Fibroblast of villous mesenchyme (primary cell): ENCODE measurements around the gene DNAAF2. TPM values are rescaled to one million over a fixed set of nuclear protein-coding genes. Genes with fewer than 3 reads are reported as not detected.

Experiments
- DNase-seq: peaks from one replicate; pipeline ENCODE4 v3.0.0-alpha.2; 2010; ENCODE audit warnings: low read depth
- H3K4me3 ChIP-seq: 2 replicates; pipeline ENCODE4 v1.5.1; 2011; ENCODE audit warnings: low read depth, mild to moderate bottlenecking, low read length
- CTCF ChIP-seq: IDR thresholded peaks from 2 replicates; pipeline ENCODE4 v1.5.1; 2012; ENCODE audit warnings: low read depth, mild to moderate bottlenecking, low read length; ENCODE audit not compliant: insufficient read depth
- small RNA-seq: library from RNA; depleted of rRNA; stranded (forward); fragments of <200 nt; gene quantifications from one replicate; pipeline ENCODE3, GENCODE V24; 2012
- total RNA-seq: library from RNA; depleted of rRNA; stranded (reverse); fragments of >200 nt; gene quantifications from 2 replicates; pipeline ENCODE4 v1.2.3, GENCODE V29; 2012

Gene DNAAF2
- total RNA-seq, 1 donor = 11.7 TPM

- no peak for DNase-seq
- no peak for TF ChIP-seq CTCF
- no peak overlapping the region for H3K4me3 ChIP-seq
Measured at GRCh38 chr14:49582113-49582977, 52.7 kb downstream of the DNAAF2 start.

GRCh38 chr14:49581209-49582112 is 53.6 kb downstream of the DNAAF2 start:
- DNase-seq = no peak
- TF ChIP-seq CTCF = no peak

GRCh38 chr14:49579841-49580240 is 55.2 kb downstream of the DNAAF2 start:
- H3K4me3 ChIP-seq = no peak overlapping the region
- DNase-seq = no peak
- TF ChIP-seq CTCF = no peak

More at GRCh38 chr14:49581209-49582112, 53.6 kb downstream of the DNAAF2 start:
- no peak overlapping the region for H3K4me3 ChIP-seq

- TF ChIP-seq CTCF = no peak
- H3K4me3 ChIP-seq = no peak overlapping the region
- DNase-seq = no peak
Measured at GRCh38 chr14:49578141-49578540, 56.9 kb downstream of the DNAAF2 start.

Small RNAs within 50 kb of the gene (small RNA-seq; reads per million reads assigned to genes)
- gene AL139099.3 (not detected), gene AL139099.4 (not detected), gene RF00019 (not detected), gene RNU6ATAC30P (not detected)

Other genes starting within 250 kb of the DNAAF2 start
- 2,020 and 2,708 TPM in 2 replicates for gene RPS29, start 48.9 kb downstream of the DNAAF2 start, total RNA-seq
- 20.9 and 26.8 TPM in 2 replicates for gene LRR1, start 36.3 kb downstream of the DNAAF2 start, total RNA-seq
- 175 and 217 TPM in 2 replicates for gene RPL36AL, start 14.6 kb downstream of the DNAAF2 start, total RNA-seq
- 79.9 and 104 TPM in 2 replicates for gene MGAT2, start 14.4 kb downstream of the DNAAF2 start, total RNA-seq
- 14.2 and 17.3 TPM in 2 replicates for gene POLE2, start 53.0 kb upstream of the DNAAF2 start, total RNA-seq
- gene KLHDC1, start 57.9 kb upstream of the DNAAF2 start, total RNA-seq = 2.6 and 3.0 TPM in 2 replicates
- gene KLHDC2, start 132.9 kb upstream of the DNAAF2 start, total RNA-seq = 63.0 and 73.1 TPM in 2 replicates
- 70.0 and 72.5 TPM in 2 replicates for gene NEMF, start 217.5 kb upstream of the DNAAF2 start, total RNA-seq